ENCODE data around the gene KAZALD1. TPM values are rescaled to one million over a fixed set of nuclear protein-coding genes. Genes with fewer than 3 reads are reported as not detected.

Gene KAZALD1
- total and polyA plus RNA-seq, 8 donors = 0.19 to 1.6 (median 1.0) TPM

DNA sequence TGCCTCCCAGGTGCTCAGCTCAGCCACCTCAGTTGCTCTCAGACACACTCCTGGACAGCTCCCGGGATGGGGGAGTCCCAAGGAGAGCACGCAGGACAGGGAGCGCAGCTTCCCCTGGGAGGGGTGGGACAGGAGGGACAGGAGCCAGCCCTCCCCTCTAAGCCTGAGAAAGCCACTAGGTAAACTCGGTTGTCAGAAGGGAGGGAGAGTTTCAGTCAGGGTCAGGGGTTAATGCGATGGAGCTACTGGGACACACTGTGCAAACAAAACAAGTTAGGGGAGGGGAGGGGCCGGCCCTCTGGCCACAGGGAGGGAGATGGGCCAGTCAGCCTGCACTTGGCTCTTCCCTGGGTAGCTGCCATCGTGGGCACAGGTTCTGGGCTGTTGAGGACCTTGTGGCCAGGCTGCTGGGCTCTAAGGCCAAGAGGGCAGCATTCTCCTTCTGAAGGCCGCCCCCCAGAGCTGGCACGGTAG is 31.1 kb downstream of the KAZALD1 start:
- no peak for FAIRE-seq
- intact Hi-C loops (cut with DNase I) = no loop called here
- no peaks in the 10 kb centered on the region for H3K9me3 ChIP-seq

GRCh38 chr10:101094121-101094879 is 32.5 kb downstream of the KAZALD1 start:
- TF ChIP-seq, protein P1, sequence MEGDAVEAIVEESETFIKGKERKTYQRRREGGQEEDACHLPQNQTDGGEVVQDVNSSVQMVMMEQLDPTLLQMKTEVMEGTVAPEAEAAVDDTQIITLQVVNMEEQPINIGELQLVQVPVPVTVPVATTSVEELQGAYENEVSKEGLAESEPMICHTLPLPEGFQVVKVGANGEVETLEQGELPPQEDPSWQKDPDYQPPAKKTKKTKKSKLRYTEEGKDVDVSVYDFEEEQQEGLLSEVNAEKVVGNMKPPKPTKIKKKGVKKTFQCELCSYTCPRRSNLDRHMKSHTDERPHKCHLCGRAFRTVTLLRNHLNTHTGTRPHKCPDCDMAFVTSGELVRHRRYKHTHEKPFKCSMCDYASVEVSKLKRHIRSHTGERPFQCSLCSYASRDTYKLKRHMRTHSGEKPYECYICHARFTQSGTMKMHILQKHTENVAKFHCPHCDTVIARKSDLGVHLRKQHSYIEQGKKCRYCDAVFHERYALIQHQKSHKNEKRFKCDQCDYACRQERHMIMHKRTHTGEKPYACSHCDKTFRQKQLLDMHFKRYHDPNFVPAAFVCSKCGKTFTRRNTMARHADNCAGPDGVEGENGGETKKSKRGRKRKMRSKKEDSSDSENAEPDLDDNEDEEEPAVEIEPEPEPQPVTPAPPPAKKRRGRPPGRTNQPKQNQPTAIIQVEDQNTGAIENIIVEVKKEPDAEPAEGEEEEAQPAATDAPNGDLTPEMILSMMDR (IDR thresholded peaks at IDR 0.05) = no peak
- no peak overlapping the region for H3K27ac ChIP-seq
- H3K27me3 ChIP-seq = peaks cover 0 to 3% (median 0%) of the 10 kb centered on the region in 4 donors
- intact Hi-C loops (cut with DNase I) = no loop called here
- DNase-seq = no peak
- FAIRE-seq = no peak
- no peaks in the 10 kb centered on the region for H3K4me1 ChIP-seq
- no peaks in the 10 kb centered on the region for H3K36me3 ChIP-seq
- 65 to 66% methylated on average over 11 to 14 of the region's 14 CpGs for WGBS, 2 donors
- H3K9me3 ChIP-seq = no peaks in the 10 kb centered on the region
- ATAC-seq = no peak
- H3K4me3 ChIP-seq = no peak overlapping the region

More for the DNA sequence above, 31.1 kb downstream of the KAZALD1 start:
- H3K4me3 ChIP-seq = no peak overlapping the region
- ATAC-seq = no peak
- peaks cover 0 to 3% (median 0%) of the 10 kb centered on the region in 4 donors for H3K27me3 ChIP-seq
- H3K4me1 ChIP-seq = no peaks in the 10 kb centered on the region
- 34 to 39% methylated on average over 8 to 9 of the region's 9 CpGs for WGBS, 2 donors
- no peak overlapping the region for H3K27ac ChIP-seq
- TF ChIP-seq, protein P1 (IDR thresholded peaks at IDR 0.05) = no peak
- DNase-seq = no peak
- no peaks in the 10 kb centered on the region for H3K36me3 ChIP-seq

GRCh38 chr10:101095004-101095403 is 33.2 kb downstream of the KAZALD1 start:
- 64 to 68% methylated on average over 6 of the region's 6 CpGs for WGBS, 2 donors
- Histone ChIP-seq H3K36me3 (no peaks in the 10 kb centered on the region), H3K27ac (no peak overlapping the region), H3K9me3 (no peaks in the 10 kb centered on the region), H3K4me1 (no peaks in the 10 kb centered on the region), H3K4me3 (no peak overlapping the region), H3K27me3 (no peaks in the 10 kb centered on the region)
- DNase-seq (no peak), FAIRE-seq (no peak), ATAC-seq (no peak)
- intact Hi-C loops (cut with DNase I) = loop anchor here in 1 of 3 donors (5.0 kb wide), 1 partner anchor 47 kb away; no protein-coding TSS in a partner anchor
- TF ChIP-seq, protein P1 (IDR thresholded peaks at IDR 0.05) = no peak

GRCh38 chr10:101095550-101096213 is 33.9 kb downstream of the KAZALD1 start:
- FAIRE-seq = no peak
- H3K4me1 ChIP-seq = no peaks in the 10 kb centered on the region
- H3K36me3 ChIP-seq = no peaks in the 10 kb centered on the region
- no peak overlapping the region for H3K27ac ChIP-seq
- intact Hi-C loops (cut with DNase I) = loop anchor here in 2 of 3 donors (2.0 to 5.0 kb wide), 2 partner anchors 45 to 47 kb away; no protein-coding TSS in a partner anchor
- WGBS, 2 donors = 13 to 16% methylated on average over 7 of the region's 7 CpGs
- ATAC-seq = peak; percentile 84 to 98 (median 94)
- H3K27me3 ChIP-seq = no peaks in the 10 kb centered on the region
- TF ChIP-seq, protein P1 (IDR thresholded peaks at IDR 0.05) = peak; percentile 59 to 79 (median 70)
- no peak overlapping the region for H3K4me3 ChIP-seq
- DNase-seq = peak; percentile 56 to 85 (median 78)
- no peaks in the 10 kb centered on the region for H3K9me3 ChIP-seq
